GM12878 (cell line): ENCODE data around the gene STK4.

Source experiments
- CEBPB ChIP-seq, 2 experiments: fragments of 150-350 bp in 1 of 2; IDR thresholded peaks; 2 replicates each; pipeline ENCODE4 v1.6.1; 2012 to 2014; ENCODE audit warnings: low read depth in 2 of 2, low read length in 2 of 2, borderline replicate concordance in 1 of 2, inconsistent platforms in 1 of 2
- CTCF ChIP-seq, 3 experiments: IDR thresholded peaks in 2 of 3; conservative IDR thresholded peaks in 1 of 3; 2 replicates each; pipeline ENCODE4 v1.5.1; 2011; ENCODE audit warnings: low read depth in 3 of 3, low read length in 3 of 3, mild to moderate bottlenecking in 3 of 3, control low read depth in 2 of 3, moderate library complexity in 2 of 3, inconsistent platforms in 1 of 3, mixed read lengths in 1 of 3; ENCODE audit not compliant: control insufficient read depth in 2 of 3, insufficient read depth in 1 of 3; ENCODE audit errors: extremely low read depth in 1 of 3
- EP300 ChIP-seq, 2 experiments: fragments of 150-350 bp in 1 of 2; IDR thresholded peaks; 2 replicates each; pipeline ENCODE4 v1.6.1; 2011 to 2012; ENCODE audit warnings: low read depth in 2 of 2, low read length in 2 of 2, borderline replicate concordance in 1 of 2, improper control_type of control experiment in 1 of 2, inconsistent platforms in 1 of 2; ENCODE audit not compliant: control insufficient read depth in 1 of 2
- EZH2 ChIP-seq: IDR thresholded peaks from 2 replicates; pipeline ENCODE4 v1.6.1; 2012; ENCODE audit warnings: low read depth, mild to moderate bottlenecking, control low read depth, inconsistent platforms, low read length, borderline replicate concordance; ENCODE audit not compliant: control insufficient read depth
- JUND ChIP-seq: IDR thresholded peaks from 2 replicates; pipeline ENCODE4 v1.6.1; 2012; ENCODE audit warnings: low read depth, mild to moderate bottlenecking, low read length, improper control_type of control experiment, moderate library complexity
- MTA3 ChIP-seq: IDR thresholded peaks from 2 replicates; pipeline ENCODE4 v1.6.1; 2012; ENCODE audit warnings: low read length, inconsistent platforms, borderline replicate concordance
- MXI1 ChIP-seq: fragments of 150-350 bp; IDR thresholded peaks from 2 replicates; pipeline ENCODE4 v1.6.1; 2011; ENCODE audit warnings: low read depth, mild to moderate bottlenecking, inconsistent platforms, low read length, improper control_type of control experiment
- POLR2AphosphoS5 ChIP-seq: IDR thresholded peaks from 2 replicates; pipeline ENCODE4 v1.6.1; 2011; ENCODE audit warnings: mild to moderate bottlenecking, low read length, inconsistent platforms
- SIN3A ChIP-seq: IDR thresholded peaks from 2 replicates; pipeline ENCODE4 v1.6.1; 2012; ENCODE audit warnings: low read depth, low read length, improper control_type of control experiment

DNA sequence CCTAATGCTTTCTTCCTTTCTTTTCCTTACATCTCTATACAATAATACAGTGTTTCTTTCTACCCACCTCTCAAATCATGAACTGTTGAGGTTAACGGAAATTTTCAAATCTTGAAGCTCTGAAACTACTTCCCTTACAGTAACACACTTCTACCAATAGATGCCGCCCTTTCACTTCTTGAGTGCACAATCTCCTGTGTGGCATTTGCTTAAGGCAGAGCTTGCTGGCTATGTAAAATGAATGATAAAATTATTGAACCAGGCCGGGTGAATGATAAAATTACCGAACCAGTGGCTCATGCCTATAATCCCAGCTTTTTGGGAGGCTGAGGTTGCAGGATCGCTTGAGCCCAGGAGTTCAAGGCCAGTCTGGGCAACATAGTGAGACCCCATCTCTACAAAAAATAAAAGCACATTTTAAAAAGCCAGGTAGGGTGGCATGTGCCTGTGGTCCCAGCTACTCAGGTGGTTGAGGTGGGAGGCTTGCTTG is 77.8 kb downstream of the STK4 start:
- TF ChIP-seq SIN3A (no peak), CEBPB (IDR thresholded peaks at IDR 0.05; ENCODE audit: borderline replicate concordance in 1 of 2, low read depth in 2 of 2, low read length in 2 of 2) (no peak), CTCF (IDR thresholded peaks at IDR 0.05 in 2 of 3, conservative IDR thresholded peaks at IDR 0.05 in 1 of 3; ENCODE audit: control insufficient read depth in 2 of 3, extremely low read depth in 1 of 3, insufficient read depth in 1 of 3, low read depth in 3 of 3, low read length in 3 of 3) (peak; percentile 83 to 89 (median 83)), MTA3 (no peak), EP300 (IDR thresholded peaks at IDR 0.05; ENCODE audit: borderline replicate concordance in 1 of 2, control insufficient read depth in 1 of 2, low read depth in 2 of 2, low read length in 2 of 2) (no peak), POLR2AphosphoS5 (no peak), EZH2 (no peak), MXI1 (no peak), JUND (no peak)
